Measurements from ENCODE around the gene STRN4.

- peak; percentile 77 for TF ChIP-seq CTCF (conservative IDR thresholded peaks at IDR 0.05; ENCODE audit: low read length)
- no peak for TF ChIP-seq EZH2phosphoT487 (IDR thresholded peaks at IDR 0.05; ENCODE audit: borderline replicate concordance, low read depth, low read length)
Measured at GRCh38 chr19:46784262-46785053, 38.2 kb upstream of the STRN4 start.

All from OCI-LY7 (cell line).